Esophagus muscularis mucosa (tissue), 4 donors: Measurements from ENCODE around the gene PLA1A. TPM values are rescaled to one million over a fixed set of nuclear protein-coding genes. Genes with fewer than 3 reads are reported as not detected.

Source experiments
- DNase-seq: peaks from one replicate; pipeline ENCODE4 v3.0.0-alpha.2; 2017; ENCODE audit errors: extremely low spot score
- H3K27ac ChIP-seq, 4 donors: fragments of 200-600 bp; sonication (generic); replicated peaks in 1 of 4; 1 replicate in 3 of 4; 2 replicates in 1 of 4; pipeline ENCODE4 v1.5.1; 2016 to 2019; ENCODE audit warnings: mild to moderate bottlenecking in 1 of 4
- H3K27me3 ChIP-seq, 4 donors: fragments of 200-600 bp; sonication (generic); one replicate each; pipeline versions ENCODE4 v1.5.1 to v1.6.0; 2016 to 2019
- H3K36me3 ChIP-seq, 4 donors: fragments of 200-600 bp; sonication (generic); one replicate each; pipeline ENCODE4 v1.5.1; 2016 to 2019
- H3K4me1 ChIP-seq, 4 donors: fragments of 200-600 bp; sonication (generic); one replicate each; pipeline ENCODE4 v1.5.1; 2016 to 2019
- H3K4me3 ChIP-seq, 4 donors: fragments of 200-600 bp; sonication (generic); 1 replicate in 2 of 4; 2 replicates in 2 of 4; pipeline ENCODE4 v1.5.1; 2016 to 2019; ENCODE audit warnings: mild to moderate bottlenecking in 4 of 4, moderate library complexity in 1 of 4
- H3K9me3 ChIP-seq, 4 donors: fragments of 200-600 bp; sonication (generic); 1 replicate in 3 of 4; 2 replicates in 1 of 4; pipeline ENCODE4 v1.5.1; 2016 to 2019
- CTCF ChIP-seq, 3 experiments: fragments of 200-600 bp in 2 of 3; fragments of 450-650 bp in 1 of 3; sonication (generic) in 2 of 3; IDR thresholded peaks; one replicate each; pipeline ENCODE4 v1.5.1; 2017 to 2019; ENCODE audit warnings: antibody characterized with exemption in 3 of 3, mild to moderate bottlenecking in 2 of 3, moderate library complexity in 1 of 3
- EP300 ChIP-seq: sonication (generic); formaldehyde crosslinking; IDR thresholded peaks from one replicate; pipeline ENCODE4 v1.6.1; 2017; ENCODE audit warnings: antibody characterized with exemption
- POLR2A ChIP-seq: fragments of 450-650 bp; IDR thresholded peaks from one replicate; pipeline ENCODE4 v1.6.1; 2017; ENCODE audit warnings: antibody characterized with exemption, moderate library complexity, mild to moderate bottlenecking, low read depth
- POLR2AphosphoS5 ChIP-seq, 2 donors: sonication (generic); formaldehyde crosslinking; IDR thresholded peaks; one replicate each; pipeline ENCODE4 v1.6.1; 2017; ENCODE audit warnings: antibody characterized with exemption in 2 of 2
- WGBS: methylation state at CpG from one replicate; pipeline ENCODE4 v1.1.5; 2018; 5-methylcytosine and 5-hydroxymethylcytosine counted together
- intact Hi-C: fragments of 100-400 bp; cut with DNase I; formaldehyde crosslinking; loops from one replicate; pipeline ENCODE4 v1.15.1; 2023
- total RNA-seq, 4 donors: library from RNA; depleted of rRNA; stranded (reverse); fragments of >200 nt; gene quantifications; one replicate each; pipeline versions ENCODE4 v1.1.0 to v1.2.1, GENCODE V29; 2016

PLA1A gene
- total RNA-seq, 4 donors from 2014 or later: 1.5 to 2.9 (median 2.0) TPM

- Histone ChIP-seq H3K4me3 (no peak overlapping the region), H3K4me1 (peaks cover 5 to 12% (median 7%) of the 10 kb centered on the region in 4 donors), H3K27ac (no peak overlapping the region), H3K27me3 (no peaks in the 10 kb centered on the region), H3K9me3 (no peaks in the 10 kb centered on the region), H3K36me3 (peaks cover 0 to 26% (median 8%) of the 10 kb centered on the region in 4 donors)
- TF ChIP-seq POLR2A (no peak), POLR2AphosphoS5 (IDR thresholded peaks at IDR 0.05) (no peak), EP300 (no peak), CTCF (IDR thresholded peaks at IDR 0.05) (no peak)
- intact Hi-C loops: no loop called here
- 99% methylated on average over 10 of the region's 10 CpGs for WGBS
- no peak for DNase-seq
These were observed 12.5 kb upstream of the PLA1A start for GRCh38 chr3:119585208-119585607.

GRCh38 chr3:119585856-119586570 is 11.7 kb upstream of the PLA1A start:
- 98% methylated on average over 11 of the region's 11 CpGs for WGBS
- Histone ChIP-seq H3K4me1 (peaks cover 0 to 4% (median under 1%) of the 10 kb centered on the region in 4 donors), H3K4me3 (no peak overlapping the region), H3K36me3 (peaks cover 0 to 26% (median 8%) of the 10 kb centered on the region in 4 donors), H3K27ac (no peak overlapping the region), H3K27me3 (no peaks in the 10 kb centered on the region), H3K9me3 (no peaks in the 10 kb centered on the region)
- TF ChIP-seq CTCF (IDR thresholded peaks at IDR 0.05) (no peak), POLR2AphosphoS5 (IDR thresholded peaks at IDR 0.05) (no peak), EP300 (no peak), POLR2A (no peak)
- intact Hi-C loops: no loop called here
- no peak for DNase-seq

- Histone ChIP-seq H3K27me3 (peaks cover 0 to under 1% (median 0%) of the 10 kb centered on the region in 4 donors), H3K36me3 (peaks cover 0 to 26% (median 8%) of the 10 kb centered on the region in 4 donors), H3K9me3 (no peaks in the 10 kb centered on the region), H3K4me3 (no peak overlapping the region), H3K4me1 (no peaks in the 10 kb centered on the region), H3K27ac (no peak overlapping the region)
- DNase-seq: no peak
- no peak for TF ChIP-seq CTCF (IDR thresholded peaks at IDR 0.05)
- no peak for TF ChIP-seq EP300
- TF ChIP-seq POLR2AphosphoS5 (IDR thresholded peaks at IDR 0.05): no peak
- TF ChIP-seq POLR2A: no peak
- 87% methylated on average over 3 of the region's 3 CpGs for WGBS
- intact Hi-C loops: no loop called here
These were observed 10.9 kb upstream of the PLA1A start for GRCh38 chr3:119586733-119587172.

GRCh38 chr3:119588112-119588511 is 9.6 kb upstream of the PLA1A start:
- Histone ChIP-seq H3K27ac (no peak overlapping the region), H3K27me3 (peaks cover 0 to 5% (median 0%) of the 10 kb centered on the region in 4 donors), H3K9me3 (no peaks in the 10 kb centered on the region), H3K4me3 (no peak overlapping the region), H3K36me3 (peaks cover 0 to 26% (median 8%) of the 10 kb centered on the region in 4 donors), H3K4me1 (no peaks in the 10 kb centered on the region)
- 64% methylated on average over 3 of the region's 3 CpGs for WGBS
- DNase-seq: no peak
- TF ChIP-seq EP300: no peak
- intact Hi-C loops: no loop called here

- TF ChIP-seq CTCF (IDR thresholded peaks at IDR 0.05): no peak
- TF ChIP-seq POLR2A: no peak
- TF ChIP-seq EP300: no peak
- no peak for TF ChIP-seq POLR2AphosphoS5 (IDR thresholded peaks at IDR 0.05)
- Histone ChIP-seq H3K9me3 (no peaks in the 10 kb centered on the region), H3K4me1 (no peaks in the 10 kb centered on the region), H3K36me3 (peaks cover 0 to 26% (median 8%) of the 10 kb centered on the region in 4 donors), H3K27me3 (peaks cover 0 to 5% (median 0%) of the 10 kb centered on the region in 4 donors), H3K27ac (no peak overlapping the region), H3K4me3 (no peak overlapping the region)
- WGBS: 59% methylated on average over 6 of the region's 6 CpGs
- intact Hi-C loops: no loop called here
- DNase-seq: no peak
These were observed 8.4 kb upstream of the PLA1A start for GRCh38 chr3:119589102-119589773.
